K562 (cell line): ENCODE data around the gene PMP22. TPM values are rescaled to one million over a fixed set of nuclear protein-coding genes. Genes with fewer than 3 reads are reported as not detected.

Source experiments
- ATAC-seq: fragments of 200-7000 bp; cut with Tn5 transposase; 3 replicates; pipeline ENCODE4 v1.9.1; 2020; ENCODE audit warnings: moderate library complexity
- BruUV-seq: library from RNA; stranded (reverse); fragments of 400-500 nt; replicated peaks from 2 replicates; lab custom pipeline; 2021; lab: Mats Ljungman, UMichigan
- CTCF ChIA-PET: fragments of 300-600 bp; formaldehyde crosslinking; extraction: SDS; loops from one replicate; lab custom pipeline; 2021; ENCODE audit warnings: low intra/inter-chr PET ratio; lab: Yijun Ruan, JAX
- POLR2A ChIA-PET: fragments of 300-600, 350-650 bp; sonication (Branson Sonifier 250); formaldehyde crosslinking; extraction: SDS; loops from one replicate; lab custom pipeline; 2021; ENCODE audit warnings: antibody characterized with exemption, inconsistent platforms; lab: Yijun Ruan, JAX
- DNase-seq, 4 experiments: peaks; one replicate each; pipeline versions ENCODE4 v3.0.0 to v3.0.0-alpha.2; 2011 to 2018; ENCODE audit warnings: low spot score in 3 of 4, mixed read lengths in 3 of 4; ENCODE audit errors: extremely low read depth in 1 of 4
- FAIRE-seq: peaks from 2 replicates; lab custom pipeline; 2011; peaks lifted over from hg19 to GRCh38; lab: Jason Lieb, UNC
- H2AFZ ChIP-seq: 2 replicates; pipeline ENCODE4 v1.6.0; 2011; ENCODE audit warnings: low read depth, low read length, control low read depth, inconsistent platforms
- H3K27ac ChIP-seq: fragments of 200-600 bp; 3 replicates; pipeline ENCODE4 v1.8.0; 2011; ENCODE audit warnings: low read depth, mild to moderate bottlenecking, control low read depth, inconsistent platforms, low read length, moderate library complexity, mixed read lengths; ENCODE audit errors: extremely low read depth
- H3K27me3 ChIP-seq, 2 experiments: fragments of 300-600 bp in 1 of 2; 2 replicates in 1 of 2; 3 replicates in 1 of 2; pipeline versions ENCODE4 v1.6.0 to v1.8.0; 2011; ENCODE audit warnings: inconsistent platforms in 2 of 2, low read length in 2 of 2, mild to moderate bottlenecking in 1 of 2, mixed read lengths in 1 of 2, moderate library complexity in 1 of 2; ENCODE audit not compliant: control insufficient read depth in 2 of 2, insufficient read depth in 2 of 2
- H3K36me3 ChIP-seq: fragments of 300-600 bp; 3 replicates; pipeline ENCODE4 v1.8.0; 2011; ENCODE audit warnings: mild to moderate bottlenecking, low read length, inconsistent platforms; ENCODE audit not compliant: control insufficient read depth, insufficient read depth
- H3K4me1 ChIP-seq, 2 experiments: fragments of 200-600 bp in 1 of 2; replicated peaks in 1 of 2; 2 replicates in 1 of 2; 3 replicates in 1 of 2; pipeline versions ENCODE4 v1.5.1 to v1.8.0; 2011; ENCODE audit warnings: inconsistent platforms in 2 of 2, low read length in 2 of 2, mild to moderate bottlenecking in 1 of 2, mixed read lengths in 1 of 2, moderate library complexity in 1 of 2; ENCODE audit not compliant: control insufficient read depth in 2 of 2, insufficient read depth in 2 of 2
- H3K4me2 ChIP-seq: 2 replicates; pipeline ENCODE4 v1.6.1; 2011; ENCODE audit warnings: low read length, control low read depth, inconsistent platforms, mixed read lengths; ENCODE audit not compliant: insufficient read depth
- H3K4me3 ChIP-seq: fragments of 200-600 bp; sonication (generic), shearing (Covaris generic); 2 replicates; pipeline ENCODE4 v1.5.1; 2016; ENCODE audit warnings: control low read depth, inconsistent platforms
- H3K79me2 ChIP-seq: fragments of 200-600 bp; 3 replicates; pipeline ENCODE4 v1.8.0; 2011; ENCODE audit warnings: low read length, inconsistent platforms; ENCODE audit not compliant: control insufficient read depth, insufficient read depth
- H3K9ac ChIP-seq, 2 experiments: 2 replicates each; pipeline versions ENCODE4 v1.6.0 to v1.6.1; 2011; ENCODE audit warnings: low read depth in 2 of 2, low read length in 2 of 2, control low read depth in 1 of 2, inconsistent platforms in 1 of 2, mild to moderate bottlenecking in 1 of 2, mixed read lengths in 1 of 2; ENCODE audit not compliant: insufficient read depth in 1 of 2
- H3K9me1 ChIP-seq: one replicate; pipeline ENCODE4 v1.6.0; 2011; ENCODE audit warnings: inconsistent platforms, mild to moderate bottlenecking, low read length, moderate library complexity; ENCODE audit not compliant: control insufficient read depth, insufficient read depth
- H3K9me3 ChIP-seq: replicated peaks from 2 replicates; pipeline ENCODE4 v1.5.1; 2011; ENCODE audit warnings: low read depth, low read length, inconsistent platforms; ENCODE audit not compliant: control insufficient read depth, insufficient read depth
- H4K20me1 ChIP-seq: replicated peaks from 2 replicates; pipeline ENCODE4 v1.6.1; 2011; ENCODE audit warnings: low read length, inconsistent platforms, mixed read lengths; ENCODE audit not compliant: control insufficient read depth, insufficient read depth
- C11orf30 ChIP-seq: fragments of 450-650 bp; IDR thresholded peaks from 2 replicates; pipeline ENCODE4 v1.6.1; 2016; ENCODE audit warnings: low read depth, mild to moderate bottlenecking
- DACH1 ChIP-seq: fragments of 450-650 bp; IDR thresholded peaks from 2 replicates; pipeline ENCODE4 v1.6.1; 2018; ENCODE audit not compliant: partially characterized antibody
- MAFF ChIP-seq: IDR thresholded peaks from 2 replicates; pipeline ENCODE4 v1.6.1; 2012; ENCODE audit warnings: low read length, improper control_type of control experiment
- MCM2 ChIP-seq: fragments of 450-650 bp; IDR thresholded peaks from 2 replicates; pipeline ENCODE4 v1.6.1; 2017; ENCODE audit warnings: low read depth, mild to moderate bottlenecking
- MCM3 ChIP-seq: fragments of 450-650 bp; IDR thresholded peaks from 2 replicates; pipeline ENCODE4 v1.6.1; 2016
- POLR3A ChIP-seq: IDR thresholded peaks from 2 replicates; pipeline ENCODE4 v1.6.1; 2011; ENCODE audit warnings: borderline replicate concordance, mild to moderate bottlenecking, moderate library complexity; ENCODE audit not compliant: insufficient read length, insufficient read depth; ENCODE audit errors: extremely low read depth
- SNIP1 ChIP-seq: fragments of 450-650 bp; IDR thresholded peaks from 2 replicates; pipeline ENCODE4 v1.7.1; 2017; ENCODE audit warnings: low read depth, mild to moderate bottlenecking
- TAL1 ChIP-seq: fragments of 450-650 bp; IDR thresholded peaks from 2 replicates; pipeline ENCODE4 v1.6.1; 2016; ENCODE audit warnings: mild to moderate bottlenecking
- ZBED1 ChIP-seq: IDR thresholded peaks from 2 replicates; pipeline ENCODE4 v1.6.1; 2014
- ZNF785 ChIP-seq: fragments of 250-450 bp; sonication (Bioruptor Pico); IDR thresholded peaks from 2 replicates; pipeline ENCODE4 v1.4.0; 2020; ENCODE audit warnings: mild to moderate bottlenecking
- WGBS: fragments of 100-300 bp; shearing (Covaris generic); methylation state at CpG from one replicate; pipeline ENCODE4 v1.1.6; 2016; ENCODE audit warnings: low coverage, mixed read lengths; ENCODE audit not compliant: insufficient coverage; ENCODE audit errors: missing lambda C conversion rate; 5-methylcytosine and 5-hydroxymethylcytosine counted together
- in situ Hi-C: fragments of 300-500 bp; cut with MboI; formaldehyde crosslinking; loops from 4 replicates; pipeline ENCODE4 v1.15.0; 2018; ENCODE audit warnings: inconsistent platforms, mixed read lengths
- intact Hi-C: fragments of 100-400 bp; cut with micrococcal nuclease; formaldehyde crosslinking; loops from 2 replicates; pipeline ENCODE4 v1.14.2; 2022
- polyA plus RNA-seq, 8 experiments: library from polyadenylated mRNA; depleted of rRNA in 4 of 8; stranded (reverse) in 5 of 8; unstranded in 3 of 8; fragments of >200 nt; fragmentation: Nextera tagmentation in 2 of 8; fragmentation: Illumina TruSeq in 1 of 8; extraction: Ambion mirVana in 2 of 8; extraction: Trizol in 1 of 8; gene quantifications; 2 replicates each; pipeline versions ENCODE4 v1.2.1 to v1.2.3, GENCODE V29; 2011 to 2014; ENCODE audit warnings: inconsistent platforms in 1 of 8, missing spikeins in 1 of 8
- total RNA-seq, 7 experiments: library from RNA; depleted of rRNA in 6 of 7; stranded (reverse); fragments of >200 nt in 6 of 7; fragmentation: Illumina TruSeq in 2 of 7; extraction: Trizol in 2 of 7; gene quantifications; 2 replicates each; pipeline versions ENCODE4 v1.2.1 to v1.2.3, GENCODE V29; 2011 to 2021; ENCODE audit warnings: low replicate concordance in 1 of 7

Gene PMP22
- total and polyA plus RNA-seq, 9 of the 15 experiments (the other 6 are each of a cell fraction or from before 2014, with no cell fraction given): 12.6 to 62.3 (median 25.8) TPM

- TF ChIP-seq MCM3: no peak
- no peak for TF ChIP-seq ZNF785 (CRISPR knock-in tag)
- TF ChIP-seq SNIP1: no peak
Measured at GRCh38 chr17:15284537-15284936, 19.4 kb upstream of the PMP22 start (continued).

DNA sequence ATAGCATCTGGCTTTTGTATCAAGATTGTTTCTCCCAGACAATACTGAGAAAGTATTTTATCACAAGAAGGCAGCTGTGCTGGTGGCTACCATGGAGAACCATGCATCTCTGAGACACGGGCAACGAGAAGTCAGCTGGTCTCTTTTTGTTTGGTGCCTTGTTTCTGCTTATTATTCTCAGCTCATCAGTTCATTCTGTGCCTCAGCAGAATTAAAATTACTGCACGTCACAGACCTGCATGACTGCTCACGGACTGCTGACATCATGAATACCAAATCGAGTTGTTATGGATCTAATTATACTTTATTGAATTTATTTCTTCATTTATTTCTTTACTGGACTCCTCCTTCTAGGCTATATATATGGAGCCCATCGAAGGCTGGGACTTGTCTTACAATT, 19.0 kb upstream of the PMP22 start:
- POLR2A ChIA-PET: no interaction called here
- WGBS: 3% methylated on average over 6 of the region's 6 CpGs
- H3K9me1 ChIP-seq: no peaks in the 10 kb centered on the region
- H3K27me3 ChIP-seq: no peaks in the 10 kb centered on the region
- CTCF ChIA-PET: no interaction called here
- no peak for ATAC-seq
- H3K4me3 ChIP-seq: no peak overlapping the region
- in situ Hi-C loops (no loop called here), intact Hi-C loops (no loop called here)
- no peak overlapping the region for H3K4me2 ChIP-seq
- no peaks in the 10 kb centered on the region for H4K20me1 ChIP-seq
- no peak overlapping the region for H3K9ac ChIP-seq
- H3K27ac ChIP-seq: no peak overlapping the region
- no peaks in the 10 kb centered on the region for H3K36me3 ChIP-seq
- H3K79me2 ChIP-seq: no peaks in the 10 kb centered on the region
- H2AFZ ChIP-seq: no peak overlapping the region
- no peak for FAIRE-seq
- BruUV-seq: no TSS peak
- TF ChIP-seq TAL1: no peak
- TF ChIP-seq MAFF: no peak
- TF ChIP-seq MCM2: no peak
- TF ChIP-seq DACH1: no peak
- no peak for TF ChIP-seq POLR3A
- no peak for TF ChIP-seq C11orf30
- TF ChIP-seq ZBED1: no peak
- H3K4me1 ChIP-seq: peaks cover 0 to 2% of the 10 kb centered on the region in 2 experiments; a peak in 2 of 5 replicates
- DNase-seq: no peak
- no peaks in the 10 kb centered on the region; the same call in 1 of the 2 replicates for H3K9me3 ChIP-seq
